Activated CD4-positive, alpha-beta T cell treated with anti-CD3 and anti-CD28 coated beads for 48 hours (primary cell): ENCODE measurements around the gene TCAP.

ENCODE experiments used
- DNase-seq: peaks from one replicate; pipeline ENCODE4 v3.0.0-alpha.2; 2020

TCAP gene

GRCh38 chr17:39629898-39630297, 35.3 kb upstream of the TCAP start:
- no peak for DNase-seq

- no peak for DNase-seq
Observed at GRCh38 chr17:39631403-39631802, 33.7 kb upstream of the TCAP start.

GRCh38 chr17:39632153-39632941, 32.8 kb upstream of the TCAP start:
- DNase-seq, result no peak

- no peak for DNase-seq
Observed at GRCh38 chr17:39633570-39634183, 31.5 kb upstream of the TCAP start.

GRCh38 chr17:39634384-39634871, 30.7 kb upstream of the TCAP start:
- DNase-seq, result peak; percentile 21

- DNase-seq, result peak; percentile 15
Observed at GRCh38 chr17:39635614-39636176, 29.5 kb upstream of the TCAP start.

GRCh38 chr17:39636587-39636926, 28.6 kb upstream of the TCAP start:
- peak; percentile 13 for DNase-seq

GRCh38 chr17:39636927-39637736, 28.0 kb upstream of the TCAP start, which contains the start of gene STARD3:
Gene STARD3 (plus strand): TSS chr17:39637144. CDS start chr17:39653532, 16,388 bp downstream.
- DNase-seq, result peak; percentile 94

- DNase-seq, result no peak
Observed at GRCh38 chr17:39638317-39638716, 26.8 kb upstream of the TCAP start.

- DNase-seq, result no peak
Observed at GRCh38 chr17:39639043-39639442, 26.1 kb upstream of the TCAP start.

- DNase-seq, result no peak
Observed at GRCh38 chr17:39639566-39640458, 25.3 kb upstream of the TCAP start.

- DNase-seq, result no peak
Observed at GRCh38 chr17:39640591-39641031, 24.5 kb upstream of the TCAP start.

- no peak for DNase-seq
Observed at GRCh38 chr17:39641097-39641496, 24.1 kb upstream of the TCAP start.

- DNase-seq, result no peak
Observed at GRCh38 chr17:39641883-39642282, 23.3 kb upstream of the TCAP start.

- DNase-seq, result no peak
Observed at GRCh38 chr17:39642291-39643074, 22.7 kb upstream of the TCAP start.

- no peak for DNase-seq
Observed at GRCh38 chr17:39643271-39643670, 21.9 kb upstream of the TCAP start.

GRCh38 chr17:39647256-39647655, 17.9 kb upstream of the TCAP start:
- DNase-seq, result no peak

- no peak for DNase-seq
Observed at GRCh38 chr17:39648616-39649366, 16.4 kb upstream of the TCAP start.

GRCh38 chr17:39650121-39650579, 15.0 kb upstream of the TCAP start:
- DNase-seq, result no peak

- no peak for DNase-seq
Observed at GRCh38 chr17:39651923-39652586, 13.1 kb upstream of the TCAP start.
